GM19468 (cell line): ENCODE results near the gene IRF6.
"Not testable (repeated sequence)": the region's sequence is repeated elsewhere in the genome, so short reads cannot be mapped to it uniquely, and the experiment has no call there.

Experiments
- ATAC-seq: cut with Tn5 transposase; IDR thresholded peaks from one replicate; pipeline ENCODE4 v1.9.1; 2021; ENCODE audit warnings: mild to moderate bottlenecking, moderate library complexity, moderate number of reproducible peaks; ENCODE audit not compliant: unreplicated experiment; ENCODE audit errors: extremely low read depth

IRF6 gene

DNA sequence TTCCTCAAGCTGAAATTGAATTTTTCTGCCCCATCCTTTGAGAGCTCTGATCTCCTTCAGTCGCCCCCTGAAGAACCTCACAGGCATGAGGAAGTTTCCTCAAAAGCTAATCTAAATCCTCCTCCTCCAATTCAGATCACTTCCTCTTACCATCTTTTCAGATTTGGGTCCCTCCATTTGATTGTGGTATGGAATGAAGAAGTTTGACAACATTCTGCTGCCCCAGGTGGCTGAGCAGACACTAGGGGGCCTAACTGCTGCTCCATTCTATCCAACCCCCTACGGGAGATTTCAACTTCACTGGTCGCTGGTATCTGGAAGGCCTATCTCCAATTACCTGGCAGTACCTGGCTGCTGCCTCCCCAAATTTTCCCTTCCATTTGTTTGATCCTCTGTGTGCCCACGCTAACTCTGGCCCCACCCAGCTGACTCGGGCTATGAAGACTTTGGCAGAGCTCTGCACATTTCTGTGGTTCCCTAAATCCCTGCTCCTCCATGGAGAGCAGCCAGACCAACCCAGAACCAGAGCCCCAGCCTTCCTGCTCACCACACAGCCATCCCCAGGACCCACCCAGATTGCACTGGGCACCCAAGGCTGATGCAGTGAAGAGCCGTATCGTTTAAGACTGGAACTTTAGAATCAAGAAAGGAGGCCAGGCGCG, 7.8 kb downstream of the IRF6 start:
- no peak for ATAC-seq

GRCh38 chr1:209793711-209794110, 12.2 kb downstream of the IRF6 start:
- ATAC-seq, result not testable (repeated sequence)

DNA sequence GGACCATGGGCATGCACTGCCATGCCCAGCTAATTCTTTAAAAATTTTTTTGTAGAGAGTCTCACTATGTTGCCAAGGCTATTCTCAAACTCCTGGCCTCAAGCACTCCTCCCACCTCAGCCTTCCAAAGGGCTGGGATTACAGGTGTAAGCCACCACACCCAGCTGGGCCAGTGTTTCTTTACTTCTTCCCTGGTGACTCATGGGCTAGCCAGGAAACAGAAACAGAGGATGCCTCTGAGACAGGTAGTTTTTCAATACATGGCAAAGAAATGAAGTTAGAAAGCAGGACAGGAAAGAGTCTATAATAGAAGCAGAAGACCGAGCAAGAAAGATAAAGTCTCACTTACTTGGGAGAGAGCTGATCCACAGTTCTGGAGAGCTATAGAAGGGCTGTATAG, 14.0 kb downstream of the IRF6 start:
- ATAC-seq, result no peak

DNA sequence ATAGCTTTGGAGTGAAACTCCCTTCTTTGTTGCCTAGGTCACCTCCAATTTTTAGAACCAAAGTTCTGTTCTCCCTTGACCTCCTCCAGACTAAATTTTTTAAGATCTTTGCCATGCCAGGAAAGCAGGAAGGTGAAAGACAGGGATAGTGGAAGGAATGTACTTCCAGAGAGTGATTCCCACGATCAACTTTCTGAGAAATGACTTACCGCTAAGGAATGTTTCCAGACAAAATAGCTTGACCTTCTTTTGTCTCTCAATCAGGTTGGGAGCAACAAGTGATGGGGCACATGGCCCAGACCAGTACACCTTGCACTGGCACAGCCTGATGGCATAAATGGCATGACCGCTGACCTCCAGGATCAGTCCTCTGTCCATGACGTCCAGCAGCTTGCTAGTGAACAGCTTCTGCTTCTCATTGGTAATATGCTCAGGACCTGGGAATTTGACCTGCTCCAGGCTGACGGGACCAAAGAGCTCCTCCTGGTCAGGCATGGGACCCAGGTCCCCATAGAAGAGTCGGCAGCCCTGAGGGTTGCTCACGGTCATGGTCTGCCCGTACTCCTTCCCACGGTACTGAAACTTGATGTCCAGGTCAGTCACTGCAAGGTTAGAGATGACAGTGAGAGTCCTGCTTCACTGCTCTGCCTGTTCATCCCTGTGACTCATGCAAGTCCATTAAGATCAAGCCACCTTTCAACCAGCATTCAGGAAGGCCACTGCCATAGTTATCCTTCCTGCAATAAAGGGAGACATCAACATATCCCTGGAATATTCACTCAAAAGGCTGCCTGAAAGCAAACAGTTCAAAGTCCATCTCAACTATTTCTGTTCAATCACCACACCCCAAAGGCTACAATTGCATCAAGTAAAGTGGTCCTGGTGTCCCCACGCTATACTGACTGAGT, 15.4 kb downstream of the IRF6 start:
- ATAC-seq, result no peak

- ATAC-seq, result no peak
Observed at GRCh38 chr1:209789245-209789644, 16.7 kb downstream of the IRF6 start.

DNA sequence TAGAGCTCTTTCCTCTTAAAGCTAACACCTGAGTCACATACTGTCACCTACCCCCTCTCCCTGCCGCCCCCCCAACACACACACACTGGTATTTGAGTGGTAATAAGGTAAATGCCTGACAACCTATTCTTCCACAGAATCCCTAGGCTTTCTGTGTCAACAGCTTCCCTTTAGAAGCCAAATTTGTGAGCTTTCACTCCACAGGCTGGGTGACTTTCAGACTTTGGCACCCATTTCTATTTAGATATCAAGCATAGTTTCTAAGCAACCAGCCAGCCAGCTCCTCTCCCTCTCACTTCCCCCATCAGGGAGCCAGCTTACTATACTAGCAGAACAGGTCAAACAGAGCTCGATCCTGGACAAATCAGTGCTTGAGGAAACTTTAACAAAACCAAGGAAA, 18.4 kb downstream of the IRF6 start:
- ATAC-seq, result no peak

GRCh38 chr1:209786146-209786545, 19.8 kb downstream of the IRF6 start:
- ATAC-seq, result no peak

DNA sequence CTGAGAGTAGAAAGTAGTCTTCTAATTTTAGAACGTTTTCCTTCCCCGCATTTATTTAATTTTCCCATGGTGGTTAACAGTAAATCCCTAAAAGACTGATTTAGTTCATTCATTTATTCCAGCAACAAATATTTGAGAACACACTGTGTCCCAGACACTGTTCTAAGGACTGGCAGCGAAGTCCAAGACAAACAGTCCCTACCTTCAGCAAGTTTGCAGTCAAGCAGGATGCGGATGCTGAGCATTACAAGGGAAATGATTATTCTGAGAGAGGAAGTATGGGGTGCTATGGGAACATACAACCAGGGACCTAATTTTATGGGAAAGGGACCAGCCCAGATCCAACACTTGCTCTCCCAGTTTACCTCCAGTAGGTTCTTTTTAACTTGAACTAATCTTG, 20.4 kb downstream of the IRF6 start:
- no peak for ATAC-seq

DNA sequence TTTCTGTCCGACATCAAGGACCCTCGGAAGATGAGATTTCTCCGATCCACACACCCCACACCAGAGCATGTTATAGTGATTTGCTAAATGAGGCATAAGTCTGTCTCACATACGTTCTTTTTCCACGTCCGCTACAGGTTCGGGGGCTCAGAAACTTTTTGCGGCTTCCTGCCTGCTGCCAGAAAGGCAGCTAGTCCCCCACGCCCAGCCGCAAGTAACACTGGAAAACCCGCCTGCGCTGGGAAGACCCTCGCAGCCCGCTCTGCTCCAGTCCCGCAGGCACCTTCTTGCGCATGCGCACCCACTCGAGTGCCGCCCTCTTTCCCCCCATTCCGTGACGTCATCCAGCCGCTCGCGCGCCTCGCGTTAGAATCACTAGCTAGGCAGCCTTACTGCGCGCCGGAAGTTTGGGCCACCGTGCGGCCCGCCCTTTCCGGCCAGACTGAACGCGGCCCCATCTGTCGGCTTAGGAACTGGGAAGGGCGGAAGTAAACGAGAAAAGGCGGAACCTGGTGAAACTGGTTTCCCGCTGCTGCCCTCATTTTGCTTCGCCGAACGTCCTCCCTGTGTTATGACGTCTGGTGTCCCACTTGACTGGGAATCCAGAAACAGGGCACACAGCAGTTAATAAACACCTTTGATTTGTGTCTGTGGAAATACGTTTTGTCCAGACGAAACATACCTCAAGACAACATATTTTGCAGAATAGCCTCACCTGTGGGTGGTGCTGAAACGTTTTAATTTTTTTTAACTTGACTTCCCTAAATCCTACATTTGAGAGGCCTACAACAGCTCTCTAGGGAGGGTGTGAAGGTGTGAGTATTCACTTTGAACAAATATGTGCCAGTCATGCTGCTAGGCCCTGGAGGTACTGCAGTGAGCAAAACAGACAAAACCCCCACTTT, 21.4 kb downstream of the IRF6 start, which contains the start of gene C1orf74:
Gene C1orf74, minus strand, starts transcription at position 295 of the 905 bp plus-strand sequence. CDS start 925 bp downstream, outside the sequence.
- ATAC-seq, result peak; percentile 94

DNA sequence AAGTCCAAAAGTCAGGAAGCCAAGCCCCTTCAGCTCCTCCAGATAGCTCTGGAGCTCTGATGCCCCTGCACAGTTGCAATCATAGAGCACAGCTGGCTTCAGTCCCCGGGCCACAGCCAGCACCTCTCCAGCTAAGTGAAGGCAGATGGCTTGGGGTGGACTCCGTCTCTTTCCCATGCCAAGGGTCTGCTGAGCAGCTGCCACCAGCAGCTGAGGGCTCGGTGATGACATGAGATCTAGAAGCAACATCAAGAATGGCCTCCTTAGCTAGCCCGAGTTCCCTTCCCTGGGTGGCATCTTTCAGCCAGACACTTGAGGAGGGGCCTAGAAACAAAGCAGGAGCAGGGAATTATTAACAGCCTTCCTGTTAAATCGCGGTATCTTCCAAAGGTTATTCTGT, 22.6 kb downstream of the IRF6 start:
- ATAC-seq, result no peak

- ATAC-seq, result no peak
Observed at GRCh38 chr1:209780268-209780667, 25.7 kb downstream of the IRF6 start.

DNA sequence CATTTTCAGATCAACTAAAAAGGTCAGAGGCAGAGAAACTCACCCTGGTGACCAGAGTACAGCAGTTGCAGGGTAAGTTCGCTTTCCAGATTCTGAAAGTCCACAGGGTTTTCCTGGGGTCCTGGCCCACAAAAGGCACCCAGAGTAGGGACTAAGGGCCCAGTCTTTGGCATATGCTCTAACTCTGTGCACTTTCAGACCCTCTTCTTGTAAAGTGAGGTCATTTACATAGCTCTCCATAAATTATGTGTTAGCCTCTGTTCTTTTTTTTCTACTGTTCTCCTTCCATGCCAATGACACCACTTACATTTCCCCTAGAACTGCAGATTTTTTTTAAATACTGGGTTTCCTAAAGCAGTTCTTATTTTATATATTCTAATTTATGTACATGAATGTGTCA, 27.8 kb downstream of the IRF6 start:
- no peak for ATAC-seq

DNA sequence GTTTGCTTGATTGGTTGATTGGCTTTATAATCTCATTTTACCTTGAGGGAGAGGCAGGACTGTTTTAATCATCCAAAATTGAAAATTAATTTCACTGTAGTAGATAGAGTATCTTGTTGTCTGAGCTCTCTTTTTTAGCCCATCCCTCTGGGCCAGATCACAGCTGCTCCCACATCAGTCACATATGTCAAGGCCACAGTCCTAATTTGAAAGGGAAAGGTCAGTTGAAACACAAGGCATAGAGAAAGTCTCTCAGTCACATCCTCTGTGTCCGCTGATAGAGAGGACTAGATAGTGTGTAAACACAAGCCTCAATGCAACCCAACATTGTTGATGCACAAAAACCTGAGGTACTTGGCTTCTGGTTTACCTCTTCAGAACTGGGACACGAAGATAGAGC, 28.4 kb downstream of the IRF6 start:
- no peak for ATAC-seq

GRCh38 chr1:209775678-209776077, 30.3 kb downstream of the IRF6 start:
- ATAC-seq, result no peak

GRCh38 chr1:209774592-209774991, 31.4 kb downstream of the IRF6 start:
- peak; percentile 36 for ATAC-seq

DNA sequence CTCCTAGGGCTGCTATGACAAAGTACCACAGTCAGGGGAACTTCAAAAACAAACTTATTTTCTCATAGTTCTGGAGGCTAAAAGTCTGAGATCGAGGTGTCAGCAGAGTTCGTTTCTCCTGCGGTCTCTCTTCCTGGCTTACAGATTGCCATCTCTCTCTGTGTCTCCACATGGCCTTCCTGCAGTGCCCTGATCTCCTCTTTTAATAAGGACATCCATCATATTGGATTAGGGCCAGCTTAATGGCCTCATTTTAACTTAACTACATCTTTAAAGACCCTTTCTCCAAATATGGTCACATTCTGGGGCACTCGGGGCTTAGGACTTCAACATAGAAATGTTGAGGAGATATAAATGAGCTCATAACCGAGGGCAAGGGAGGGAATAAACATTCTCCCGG, 33.8 kb downstream of the IRF6 start:
- no peak for ATAC-seq

GRCh38 chr1:209770636-209771415, 35.1 kb downstream of the IRF6 start:
- ATAC-seq, result no peak

GRCh38 chr1:209769971-209770370, 36.0 kb downstream of the IRF6 start:
- ATAC-seq, result no peak

GRCh38 chr1:209769171-209769904, 36.6 kb downstream of the IRF6 start:
- peak; percentile 76 for ATAC-seq
